Activated effector memory CD4-positive, alpha-beta T cell treated with Interleukin-2 at 50 U/mL for 16 hours (primary cell): ENCODE data around the gene CLCF1.

ENCODE experiments used
- DNase-seq: peaks from one replicate; pipeline ENCODE4 v3.0.0-alpha.2; 2020

The CLCF1 gene

DNA sequence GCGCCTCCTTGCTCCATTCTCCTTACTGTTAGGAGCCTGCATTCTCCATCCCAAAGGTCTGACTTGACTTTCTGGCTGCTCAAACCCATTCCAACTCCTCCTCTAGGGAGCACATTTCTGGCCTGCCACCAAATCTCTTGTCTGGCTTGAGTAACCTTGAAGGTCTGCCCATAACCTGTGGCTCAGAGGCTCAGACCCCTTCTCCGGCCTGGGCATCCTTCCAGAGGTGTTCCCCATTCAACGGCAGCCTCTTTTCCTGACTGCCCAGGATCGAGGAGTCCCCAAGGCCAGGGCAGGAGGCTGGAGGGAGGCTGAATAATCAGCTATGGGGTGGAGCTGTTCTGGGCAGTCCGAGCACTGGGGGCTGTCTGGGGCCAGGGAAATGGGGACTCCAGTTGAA is 20.6 kb upstream of the CLCF1 start:
- DNase-seq = no peak

- DNase-seq = no peak
Measured at GRCh38 chr11:67393437-67393836, 20.0 kb upstream of the CLCF1 start.

GRCh38 chr11:67392183-67392715 is 18.9 kb upstream of the CLCF1 start:
- no peak for DNase-seq

DNA sequence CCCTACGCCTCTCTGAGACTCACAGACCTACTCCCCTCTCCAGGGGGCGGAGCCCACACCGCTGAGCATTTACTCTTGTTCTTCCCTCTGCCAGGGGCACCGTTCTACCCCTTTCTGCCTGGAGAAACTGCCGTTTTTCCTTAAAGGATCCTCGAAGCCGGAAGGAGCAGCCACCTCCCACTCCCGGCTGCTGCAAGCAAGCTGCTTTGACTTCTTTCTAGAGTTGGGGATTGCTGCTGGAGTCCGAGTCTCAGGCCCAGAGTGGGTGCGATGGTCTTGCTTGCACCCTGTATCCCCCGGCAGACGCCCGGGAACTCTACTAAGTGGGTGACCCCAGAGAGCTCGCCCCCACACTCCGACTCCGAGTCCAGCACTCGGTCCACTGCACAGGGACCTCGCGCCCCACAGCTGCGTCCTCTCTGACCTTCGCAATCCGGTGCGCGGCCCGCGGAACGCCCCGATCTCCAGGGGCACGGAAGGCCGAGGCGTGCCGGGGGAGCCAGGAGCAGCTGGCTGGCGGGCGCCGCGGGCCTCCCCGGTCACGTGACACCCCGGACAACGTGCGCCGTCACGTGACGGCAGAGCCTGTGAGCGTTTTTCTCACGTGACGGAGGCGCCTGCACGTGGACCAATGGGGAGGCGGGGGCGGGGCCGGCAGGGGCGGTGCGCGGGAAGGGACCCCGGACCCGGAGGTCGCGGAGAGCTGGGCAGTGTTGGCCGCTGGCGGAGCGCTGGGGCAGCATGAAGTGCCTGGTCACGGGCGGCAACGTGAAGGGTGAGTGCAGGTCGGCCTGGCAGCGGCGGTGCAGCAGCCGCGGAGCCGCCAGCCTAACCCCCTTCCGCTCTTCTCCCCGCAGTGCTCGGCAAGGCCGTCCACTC is 18.1 kb upstream of the CLCF1 start, which contains the start of gene RAD9A:
TSS of gene RAD9A (plus strand) at position 683 of the 879 bp plus-strand sequence. CDS start at position 742, 59 bp downstream.
- peak; percentile 89 for DNase-seq

GRCh38 chr11:67390947-67391303 is 17.5 kb upstream of the CLCF1 start:
- no peak for DNase-seq

GRCh38 chr11:67389477-67389876 is 16.1 kb upstream of the CLCF1 start:
- no peak for DNase-seq

GRCh38 chr11:67387518-67387917 is 14.1 kb upstream of the CLCF1 start:
- DNase-seq = no peak

- no peak for DNase-seq
Measured at GRCh38 chr11:67387069-67387468, 13.7 kb upstream of the CLCF1 start.

- no peak for DNase-seq
Measured at GRCh38 chr11:67384851-67385366, 11.5 kb upstream of the CLCF1 start.

DNA sequence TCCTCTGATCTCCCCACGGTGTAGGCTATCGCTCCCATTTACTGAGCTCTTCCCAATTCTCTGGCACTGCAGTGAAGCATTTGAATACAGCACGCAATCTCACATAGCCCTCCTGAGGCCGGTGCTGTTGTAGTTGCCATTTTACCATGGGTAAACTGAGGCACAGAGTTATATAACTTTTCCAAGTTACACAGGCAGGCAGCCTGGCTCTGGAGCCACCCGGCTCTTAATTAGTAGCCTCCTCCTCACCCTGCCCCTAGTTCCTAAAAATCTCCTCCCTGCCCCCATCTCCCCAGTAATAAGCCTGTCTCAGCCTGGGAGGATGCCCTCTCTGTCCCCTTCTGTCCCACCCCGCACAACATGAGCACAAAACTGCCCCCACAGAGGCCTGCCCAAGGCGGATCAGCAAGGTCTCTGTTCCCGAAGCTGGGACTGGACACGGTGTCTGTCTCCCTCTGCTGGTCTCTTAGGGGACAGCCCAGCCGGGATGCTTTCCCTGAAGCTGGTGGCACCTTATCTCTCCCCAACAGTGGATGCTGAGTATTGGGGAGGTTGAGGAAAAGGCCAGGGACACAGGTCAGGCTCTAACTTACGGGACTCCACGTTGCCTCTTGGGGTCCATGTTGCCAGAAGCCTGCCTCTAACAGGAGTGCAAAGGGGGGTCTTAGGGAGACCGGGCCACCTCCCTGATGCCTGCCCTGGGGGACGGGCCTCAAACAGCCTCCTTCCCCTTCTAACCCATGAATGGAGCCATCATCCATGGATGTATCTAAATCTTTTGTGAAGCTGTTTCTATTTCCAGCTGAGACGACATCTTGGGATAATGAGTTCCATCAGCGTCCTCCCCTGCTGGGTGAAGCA is 9.1 kb upstream of the CLCF1 start:
- peak; percentile 74 for DNase-seq

DNA sequence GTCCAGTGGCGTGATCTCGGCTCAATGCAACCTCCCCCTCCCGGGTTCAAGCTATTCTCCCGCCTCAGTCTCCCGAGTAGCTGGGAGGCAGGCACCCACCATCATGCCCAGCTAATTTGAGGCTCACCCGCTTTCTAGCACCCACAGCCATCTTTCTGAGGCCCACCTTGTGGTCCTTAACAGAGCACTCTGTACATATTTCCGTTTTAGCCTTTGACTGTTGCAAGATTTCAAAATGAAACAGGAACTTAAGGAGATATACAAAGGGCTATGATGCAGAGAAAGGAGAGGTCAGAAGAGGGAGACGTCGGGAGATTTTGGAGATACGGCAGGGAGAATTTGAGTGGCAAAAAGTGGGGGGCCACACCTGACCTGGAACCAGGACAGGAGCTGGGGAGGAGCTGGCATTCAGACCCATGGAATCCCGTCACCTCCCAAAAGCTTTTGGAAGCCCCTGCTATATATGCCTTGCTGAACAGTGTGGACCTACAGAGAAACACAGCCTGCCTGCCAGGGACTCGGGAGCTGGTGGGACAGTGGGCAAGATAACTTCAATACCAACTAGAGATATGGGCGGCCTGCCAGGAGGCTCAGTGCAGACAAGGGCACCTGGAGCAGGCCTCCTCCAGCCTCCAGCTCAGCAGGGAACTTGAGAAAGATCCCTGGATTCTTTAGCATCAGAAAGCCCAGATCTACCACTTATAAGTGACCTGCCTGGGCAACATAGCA is 8.0 kb upstream of the CLCF1 start:
- DNase-seq = no peak

- no peak for DNase-seq
Measured at GRCh38 chr11:67379061-67380058, 6.0 kb upstream of the CLCF1 start.

- no peak for DNase-seq
Measured at GRCh38 chr11:67378544-67378943, 5.1 kb upstream of the CLCF1 start.

- no peak for DNase-seq
Measured at GRCh38 chr11:67376873-67377808, 3.7 kb upstream of the CLCF1 start.

DNA sequence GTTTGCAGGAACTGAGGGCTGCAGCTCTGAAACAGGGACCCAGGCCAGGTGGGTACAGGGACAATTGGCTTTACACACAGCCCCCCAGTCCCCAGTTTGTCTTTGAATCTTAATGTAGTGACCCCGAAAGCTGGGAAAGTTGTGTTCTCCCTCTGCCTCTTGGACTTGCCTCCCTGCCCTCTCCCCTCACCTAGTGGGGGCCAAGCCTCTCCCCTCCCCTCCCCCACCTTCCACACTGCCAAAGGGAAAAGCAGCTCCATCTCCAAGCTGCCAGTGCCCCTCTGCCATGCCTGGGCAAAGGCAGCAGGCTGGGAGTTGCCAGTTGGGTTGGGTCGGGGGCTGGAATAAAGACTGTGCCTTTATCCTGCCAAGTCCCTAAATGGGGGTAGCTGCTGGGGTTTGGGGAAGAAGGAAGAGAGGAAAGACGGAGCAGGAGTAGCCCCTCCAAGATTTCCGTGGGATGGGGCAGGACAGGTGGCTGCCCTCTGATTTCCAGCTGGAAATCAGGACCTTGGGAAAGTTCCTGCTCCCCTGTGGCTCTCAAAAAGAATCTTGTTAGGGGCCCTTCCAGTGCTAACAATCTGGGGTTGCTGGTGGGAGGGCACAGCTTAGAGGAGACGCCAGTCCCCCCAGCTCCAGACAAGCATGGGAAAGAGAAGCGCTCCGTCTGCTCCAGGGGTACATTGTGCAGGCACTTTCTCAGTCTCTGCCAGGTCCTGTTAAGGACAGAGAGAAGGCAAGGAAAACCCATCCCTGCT is 2.8 kb upstream of the CLCF1 start:
- no peak for DNase-seq

GRCh38 chr11:67375320-67376055 is 2.1 kb upstream of the CLCF1 start:
- DNase-seq = no peak

DNA sequence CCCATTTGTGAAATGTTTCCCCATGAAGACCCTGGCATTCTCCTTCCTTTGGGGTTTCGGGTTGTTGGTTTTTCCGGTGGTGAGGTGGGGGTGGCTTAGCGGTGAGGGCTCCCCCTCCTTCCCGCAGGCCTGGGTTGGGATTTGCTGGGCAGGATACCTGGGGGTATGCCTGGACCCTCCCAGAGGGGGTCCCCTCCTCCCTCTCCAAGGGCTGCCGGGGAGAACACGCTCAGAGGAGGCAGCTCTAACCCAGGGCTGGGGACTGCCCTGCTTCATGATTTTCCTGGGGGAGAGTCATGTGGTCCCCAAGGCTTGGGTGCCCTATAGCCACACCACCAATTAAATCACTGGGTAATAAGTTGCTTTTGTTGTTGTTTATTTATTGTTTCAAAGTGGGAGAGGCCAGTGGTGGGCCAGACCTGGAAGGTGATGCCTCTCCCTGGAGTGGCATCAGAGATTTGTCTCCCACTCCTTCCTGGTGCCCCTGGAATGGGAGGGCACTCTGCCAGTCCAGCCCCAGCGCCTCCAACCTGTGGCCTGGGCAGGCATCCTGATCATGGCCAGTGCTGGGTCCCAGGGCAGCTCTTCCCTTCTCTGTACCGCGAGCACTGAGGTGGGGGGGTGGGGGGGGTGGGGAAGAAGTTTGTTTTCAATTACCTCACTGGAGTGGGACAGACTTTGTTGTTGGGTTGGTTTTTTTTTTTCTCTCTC is 1.3 kb upstream of the CLCF1 start:
- no peak for DNase-seq
